ENCODE results near the gene GNG13.

The GNG13 gene

DNA sequence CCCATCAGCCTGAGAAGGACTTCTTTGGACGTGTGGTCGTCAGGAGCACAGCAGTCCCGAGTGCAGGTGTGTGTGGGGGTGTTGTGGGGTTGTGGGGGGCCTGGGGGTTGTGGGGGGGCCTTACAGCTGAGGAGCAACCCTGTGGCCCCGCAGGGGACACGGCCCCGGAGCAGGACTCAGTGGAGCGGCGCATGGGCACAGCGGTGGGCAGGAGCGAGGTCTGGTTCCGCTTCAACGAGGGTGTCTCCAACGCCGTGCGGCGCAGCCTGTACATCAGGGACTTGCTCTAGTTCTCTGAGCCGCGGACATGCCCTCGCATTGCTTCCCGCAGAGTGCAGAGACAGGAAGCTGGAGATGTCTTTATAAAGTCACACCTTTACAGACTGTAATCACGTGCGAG is 2.8 kb downstream of the GNG13 start:
- no peak for DNase-seq (ENCODE audit: low read depth)
- TF ChIP-seq, protein P1, sequence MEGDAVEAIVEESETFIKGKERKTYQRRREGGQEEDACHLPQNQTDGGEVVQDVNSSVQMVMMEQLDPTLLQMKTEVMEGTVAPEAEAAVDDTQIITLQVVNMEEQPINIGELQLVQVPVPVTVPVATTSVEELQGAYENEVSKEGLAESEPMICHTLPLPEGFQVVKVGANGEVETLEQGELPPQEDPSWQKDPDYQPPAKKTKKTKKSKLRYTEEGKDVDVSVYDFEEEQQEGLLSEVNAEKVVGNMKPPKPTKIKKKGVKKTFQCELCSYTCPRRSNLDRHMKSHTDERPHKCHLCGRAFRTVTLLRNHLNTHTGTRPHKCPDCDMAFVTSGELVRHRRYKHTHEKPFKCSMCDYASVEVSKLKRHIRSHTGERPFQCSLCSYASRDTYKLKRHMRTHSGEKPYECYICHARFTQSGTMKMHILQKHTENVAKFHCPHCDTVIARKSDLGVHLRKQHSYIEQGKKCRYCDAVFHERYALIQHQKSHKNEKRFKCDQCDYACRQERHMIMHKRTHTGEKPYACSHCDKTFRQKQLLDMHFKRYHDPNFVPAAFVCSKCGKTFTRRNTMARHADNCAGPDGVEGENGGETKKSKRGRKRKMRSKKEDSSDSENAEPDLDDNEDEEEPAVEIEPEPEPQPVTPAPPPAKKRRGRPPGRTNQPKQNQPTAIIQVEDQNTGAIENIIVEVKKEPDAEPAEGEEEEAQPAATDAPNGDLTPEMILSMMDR (IDR thresholded peaks at IDR 0.05; ENCODE audit: low read depth, low read length, missing control alignments), result no peak
- H3K4me3 ChIP-seq (ENCODE audit: low read depth, low read length), result no peak overlapping the region

DNA sequence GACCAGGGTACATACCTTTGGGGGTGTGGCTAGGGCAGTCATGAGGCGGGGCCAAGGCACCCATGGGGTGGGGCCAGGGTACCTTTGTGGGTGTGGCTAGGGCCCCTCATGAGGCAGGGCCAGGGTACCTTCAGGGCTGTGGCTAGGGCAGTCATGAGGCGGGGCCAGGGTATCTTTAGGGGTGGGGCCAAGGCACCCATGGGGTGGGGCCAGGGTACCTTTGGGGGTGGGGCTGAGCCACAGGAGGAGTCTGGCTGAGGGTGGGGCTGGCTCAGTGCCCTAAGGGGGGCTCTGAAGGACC is 3.5 kb downstream of the GNG13 start:
- TF ChIP-seq, protein P1 (IDR thresholded peaks at IDR 0.05; ENCODE audit: low read depth, low read length, missing control alignments), result no peak
- no peak overlapping the region for H3K4me3 ChIP-seq (ENCODE audit: low read depth, low read length)
- DNase-seq (ENCODE audit: low read depth), result no peak

DNA sequence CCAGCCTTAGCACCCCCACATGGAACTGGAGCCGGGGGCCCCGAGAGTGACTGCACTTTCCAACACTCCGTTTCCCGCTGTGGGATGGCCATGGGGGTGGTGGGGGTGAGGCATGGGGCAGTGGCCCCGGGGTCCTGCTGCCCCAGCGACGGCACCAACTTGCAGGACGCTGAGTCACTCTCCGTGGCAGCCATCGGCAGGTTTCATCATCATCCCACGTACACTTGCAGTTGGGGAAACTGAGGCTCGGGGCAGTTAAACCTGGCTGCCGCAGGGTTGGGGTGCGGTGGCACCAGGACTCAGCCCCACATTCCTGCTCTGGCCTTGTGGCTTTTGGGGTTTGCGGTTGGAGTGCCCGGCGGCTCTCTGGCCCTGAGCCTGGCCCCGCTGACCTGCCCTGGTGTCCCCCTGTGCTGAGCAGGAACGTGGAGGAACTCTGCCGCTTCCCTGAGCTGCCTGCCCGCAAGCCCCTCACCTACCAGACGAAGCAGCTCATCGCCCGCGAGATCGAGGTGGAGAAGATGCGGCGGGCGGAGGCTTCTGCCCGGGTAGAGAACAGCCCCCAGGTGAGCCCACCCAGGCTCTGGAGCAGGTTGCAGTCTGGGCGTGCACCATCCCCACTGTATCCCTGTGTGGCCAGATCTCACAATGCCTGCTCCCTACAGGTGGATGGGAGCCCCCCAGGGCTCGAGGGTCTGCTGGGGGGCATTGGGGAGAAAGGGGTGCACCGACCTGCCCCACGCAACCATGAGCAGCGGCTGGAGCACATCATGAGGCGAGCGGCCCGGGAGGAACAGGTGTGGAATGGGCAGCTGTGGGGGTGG is 4.0 kb downstream of the GNG13 start:
- no peak overlapping the region for H3K4me3 ChIP-seq (ENCODE audit: low read depth, low read length)
- DNase-seq (ENCODE audit: low read depth), result no peak
- TF ChIP-seq, protein P1 (IDR thresholded peaks at IDR 0.05; ENCODE audit: low read depth, low read length, missing control alignments), result no peak

DNA sequence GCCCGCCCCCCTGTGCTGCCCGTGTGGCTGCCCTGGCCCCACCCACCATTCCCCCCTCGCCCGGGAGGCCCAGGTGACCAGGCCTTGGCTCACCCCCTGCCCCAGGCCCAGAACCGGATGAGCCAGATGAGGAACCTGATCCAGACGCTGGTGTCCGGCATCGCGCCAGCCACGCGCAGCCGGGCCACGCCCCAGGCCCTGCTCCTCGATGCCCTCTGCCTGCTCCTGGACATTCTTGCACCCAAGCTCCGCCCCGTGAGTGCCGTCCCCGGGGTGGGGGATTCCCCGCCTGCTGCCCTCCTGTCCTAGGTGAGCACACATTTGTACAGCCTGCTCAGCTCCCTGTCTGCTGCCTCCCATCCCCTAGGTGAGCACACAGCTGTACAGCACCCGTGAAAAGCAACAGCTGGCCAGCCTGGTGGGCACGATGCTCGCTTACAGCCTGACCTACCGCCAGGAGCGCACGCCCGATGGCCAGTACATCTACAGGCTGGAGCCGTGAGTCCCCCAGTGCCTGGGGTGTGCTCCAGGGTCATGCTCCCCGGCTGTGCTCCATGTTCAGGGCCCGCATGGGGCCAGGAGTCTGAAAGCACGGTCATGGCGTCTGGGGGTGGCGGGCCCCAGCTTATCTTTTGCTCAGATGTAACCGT is 4.8 kb downstream of the GNG13 start:
- no peak overlapping the region for H3K4me3 ChIP-seq (ENCODE audit: low read depth, low read length)
- TF ChIP-seq, protein P1 (IDR thresholded peaks at IDR 0.05; ENCODE audit: low read depth, low read length, missing control alignments), result no peak
- DNase-seq (ENCODE audit: low read depth), result no peak

DNA sequence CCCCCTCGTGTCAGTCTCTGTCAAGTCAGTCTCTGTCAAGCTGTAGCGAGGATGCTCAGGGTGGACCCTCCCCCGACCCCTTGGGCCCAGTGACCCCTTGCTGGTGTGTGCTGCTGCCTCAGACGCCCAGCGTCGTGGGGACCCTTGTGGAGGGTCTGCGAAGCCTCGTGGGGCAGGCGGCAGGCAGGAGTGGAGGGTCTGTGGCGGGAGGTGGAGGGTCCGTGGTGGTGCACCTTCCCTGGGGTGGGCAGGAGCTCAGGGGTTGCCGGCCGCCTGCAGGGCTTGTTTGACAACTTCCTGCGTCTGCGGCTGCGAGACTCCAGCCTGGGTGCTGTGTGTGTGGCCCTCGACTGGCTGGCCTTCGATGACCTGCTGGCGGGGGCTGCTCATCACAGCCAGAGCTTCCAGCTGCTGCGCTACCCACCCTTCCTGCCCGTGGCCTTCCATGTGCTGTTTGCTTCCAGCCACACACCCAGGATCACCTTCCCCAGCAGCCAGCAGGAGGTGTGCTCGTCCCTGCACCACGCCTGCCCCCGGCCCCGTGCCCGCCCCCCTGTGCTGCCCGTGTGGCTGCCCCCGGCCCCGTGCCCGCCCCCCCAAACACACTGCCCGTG is 5.6 kb downstream of the GNG13 start:
- DNase-seq (ENCODE audit: low read depth), result no peak
- H3K4me3 ChIP-seq (ENCODE audit: low read depth, low read length), result no peak overlapping the region
- TF ChIP-seq, protein P1 (IDR thresholded peaks at IDR 0.05; ENCODE audit: low read depth, low read length, missing control alignments), result no peak

DNA sequence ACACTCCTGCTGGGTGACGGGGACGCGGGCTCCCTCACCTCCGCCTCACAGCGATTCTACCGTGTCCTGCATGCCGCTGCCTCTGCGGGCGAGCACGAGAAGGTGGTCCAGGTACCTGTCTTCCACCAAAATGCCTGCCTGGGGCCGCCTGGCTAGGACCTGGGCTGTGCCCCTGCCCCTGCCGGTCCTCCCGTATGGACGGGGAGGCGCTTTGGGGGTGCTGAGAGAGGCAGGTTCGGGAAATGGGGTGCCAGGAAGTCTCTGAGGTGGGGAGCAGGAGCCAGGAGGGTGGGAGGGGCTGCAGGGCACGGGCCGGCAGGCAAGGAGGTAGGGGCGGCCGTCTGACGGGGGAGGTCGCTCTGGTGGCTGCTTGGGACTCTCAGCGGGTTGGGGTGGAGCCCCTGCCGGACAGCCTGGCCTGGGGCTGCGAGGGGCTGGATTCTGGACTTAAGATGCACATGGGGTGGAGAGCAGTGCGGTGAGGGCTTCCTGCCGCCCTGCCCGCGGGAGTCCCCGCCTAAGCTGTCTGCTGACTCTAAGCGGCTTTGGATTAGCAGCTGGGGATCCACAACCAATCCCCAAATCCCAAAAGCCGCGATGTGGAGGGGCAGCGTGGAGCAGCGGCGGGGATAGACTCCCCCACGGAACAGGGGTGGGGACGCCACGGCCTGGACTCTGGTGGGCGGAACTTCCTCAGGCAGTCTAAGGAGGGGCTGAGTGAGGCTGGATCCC is 6.3 kb downstream of the GNG13 start:
- H3K4me3 ChIP-seq (ENCODE audit: low read depth, low read length), result no peak overlapping the region
- no peak for DNase-seq (ENCODE audit: low read depth)
- TF ChIP-seq, protein P1 (IDR thresholded peaks at IDR 0.05; ENCODE audit: low read depth, low read length, missing control alignments), result no peak

Data from GM12864 (cell line).